BE2C (cell line): Measurements from ENCODE around the gene CYP26C1.

ENCODE experiments used
- DNase-seq: peaks from one replicate; pipeline ENCODE4 v3.0.0-alpha.2; 2020
- H3K27me3 ChIP-seq: fragments of 250-450 bp; sonication (Bioruptor Pico); 2 replicates; pipeline ENCODE4 v1.5.1; 2020; ENCODE audit warnings: mild to moderate bottlenecking
- H3K36me3 ChIP-seq: fragments of 250-450 bp; sonication (Bioruptor Pico); 2 replicates; pipeline ENCODE4 v1.5.1; 2020; ENCODE audit warnings: mild to moderate bottlenecking
- H3K4me1 ChIP-seq: fragments of 250-450 bp; sonication (Bioruptor Pico); 2 replicates; pipeline ENCODE4 v1.5.1; 2020
- H3K4me3 ChIP-seq: 2 replicates; pipeline ENCODE4 v1.5.1; 2011; ENCODE audit warnings: low read depth, low read length
- H3K9me3 ChIP-seq: fragments of 250-450 bp; sonication (Bioruptor Pico); 2 replicates; pipeline ENCODE4 v1.5.1; 2020
- CTCF ChIP-seq: IDR thresholded peaks from 2 replicates; pipeline ENCODE4 v1.5.1; 2012; ENCODE audit warnings: mild to moderate bottlenecking, low read depth, low read length

The CYP26C1 gene

GRCh38 chr10:93103953-93104352 is 43.4 kb downstream of the CYP26C1 start:
- H3K36me3 ChIP-seq = no peaks in the 10 kb centered on the region

DNA sequence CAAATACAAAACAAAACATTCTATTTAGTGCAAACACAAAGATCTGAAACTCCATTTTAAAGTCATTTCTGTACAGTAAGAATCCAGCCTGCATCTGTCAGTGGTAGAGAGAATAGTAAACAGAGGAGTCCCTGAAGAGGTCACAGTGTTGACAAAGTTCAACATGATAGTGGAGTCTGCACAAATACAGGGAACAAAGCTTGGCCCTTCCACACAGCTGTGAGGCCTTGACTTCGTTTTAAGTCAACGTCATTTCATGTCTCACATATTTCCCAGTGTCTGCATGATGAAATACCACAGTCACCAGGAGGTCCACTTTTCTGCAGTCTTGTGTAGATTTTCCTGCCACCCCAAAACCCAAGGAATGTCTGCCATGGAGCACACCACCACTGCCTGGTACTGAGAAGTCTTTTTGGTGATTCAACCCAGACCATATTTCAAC is 46.1 kb downstream of the CYP26C1 start:
- H3K9me3 ChIP-seq = no peaks in the 10 kb centered on the region
- H3K27me3 ChIP-seq = no peaks in the 10 kb centered on the region
- H3K4me1 ChIP-seq = no peaks in the 10 kb centered on the region
- TF ChIP-seq CTCF = no peak
- DNase-seq = no peak
- no peak overlapping the region for H3K4me3 ChIP-seq
- H3K36me3 ChIP-seq = no peaks in the 10 kb centered on the region

More at GRCh38 chr10:93103953-93104352, 43.4 kb downstream of the CYP26C1 start:
- Histone ChIP-seq H3K4me3 (no peak overlapping the region), H3K27me3 (no peaks in the 10 kb centered on the region), H3K4me1 (no peaks in the 10 kb centered on the region), H3K9me3 (no peaks in the 10 kb centered on the region)
- DNase-seq = no peak
- TF ChIP-seq CTCF = no peak

DNA sequence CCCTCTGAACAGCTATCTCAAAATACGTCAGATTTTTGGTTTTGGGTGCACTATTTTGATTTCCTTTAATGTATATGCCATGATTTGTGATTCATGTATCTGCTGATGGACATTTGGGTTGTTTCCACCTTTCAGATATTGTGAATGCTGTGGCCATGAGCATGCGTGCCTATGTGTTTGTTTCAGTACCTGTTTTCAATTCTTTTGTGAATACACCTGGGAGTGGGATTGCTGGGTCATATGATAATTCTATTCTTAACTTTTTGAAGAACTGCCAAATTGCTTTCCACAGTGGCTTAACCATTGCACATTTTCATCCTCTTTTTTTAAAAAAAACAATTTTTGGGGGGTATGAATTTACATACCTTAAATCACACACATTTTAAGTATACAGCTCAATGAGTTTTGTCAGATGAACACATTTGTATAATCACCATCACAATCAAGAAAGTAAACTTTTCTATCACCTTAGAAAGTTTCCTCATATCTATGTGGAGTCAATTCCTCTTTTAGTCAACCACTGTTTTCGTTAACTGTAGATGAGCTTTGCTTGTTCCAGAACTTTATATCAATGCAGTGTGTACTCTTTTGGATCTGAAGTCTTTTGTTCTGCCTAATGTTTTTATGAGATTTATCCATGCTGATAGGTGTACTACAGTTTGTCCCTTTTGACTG is 50.0 kb downstream of the CYP26C1 start:
- H3K36me3 ChIP-seq = no peaks in the 10 kb centered on the region
- no peaks in the 10 kb centered on the region for H3K27me3 ChIP-seq
- no peak overlapping the region for H3K4me3 ChIP-seq
- no peak for TF ChIP-seq CTCF
- no peak for DNase-seq
- no peaks in the 10 kb centered on the region for H3K9me3 ChIP-seq
- H3K4me1 ChIP-seq = no peaks in the 10 kb centered on the region

GRCh38 chr10:93113042-93113441 is 52.4 kb downstream of the CYP26C1 start:
- Histone ChIP-seq H3K4me1 (no peaks in the 10 kb centered on the region), H3K4me3 (no peak overlapping the region), H3K9me3 (no peaks in the 10 kb centered on the region), H3K36me3 (no peaks in the 10 kb centered on the region), H3K27me3 (no peaks in the 10 kb centered on the region)
- TF ChIP-seq CTCF = no peak
- no peak for DNase-seq

GRCh38 chr10:93115661-93116383 is 55.2 kb downstream of the CYP26C1 start:
- no peaks in the 10 kb centered on the region for H3K36me3 ChIP-seq
- DNase-seq = peak; percentile 80
- H3K9me3 ChIP-seq = no peaks in the 10 kb centered on the region
- peak; percentile 66 for TF ChIP-seq CTCF
- no peaks in the 10 kb centered on the region for H3K4me1 ChIP-seq
- H3K27me3 ChIP-seq = no peaks in the 10 kb centered on the region
- H3K4me3 ChIP-seq = no peak overlapping the region
